GM12892 (cell line): Measurements from ENCODE around the gene ANKRD11.

Experiments used
- POLR2A ChIP-seq: IDR thresholded peaks from 2 replicates; pipeline ENCODE4 v1.6.1; 2011; ENCODE audit warnings: low read depth, low read length, control low read depth
- POLR2AphosphoS5 ChIP-seq: IDR thresholded peaks from 2 replicates; pipeline ENCODE4 v1.6.1; 2011; ENCODE audit warnings: low read depth, low read length, control low read depth
- TAF1 ChIP-seq: IDR thresholded peaks from 2 replicates; pipeline ENCODE4 v1.6.1; 2011; ENCODE audit warnings: low read depth, mild to moderate bottlenecking, control low read depth, low read length, borderline replicate concordance

- TF ChIP-seq POLR2AphosphoS5, result no peak
- no peak for TF ChIP-seq TAF1
- no peak for TF ChIP-seq POLR2A
Observed at GRCh38 chr16:89368604-89369249, 121.6 kb downstream of the ANKRD11 start.
